HG03378 (cell line): ENCODE data around the gene BIRC3.

Experiments
- ATAC-seq: cut with Tn5 transposase; IDR thresholded peaks from one replicate; pipeline ENCODE4 v1.9.1; 2021; ENCODE audit warnings: mild to moderate bottlenecking, moderate library complexity; ENCODE audit not compliant: unreplicated experiment

The BIRC3 gene

GRCh38 chr11:102322560-102322959 is 5.3 kb downstream of the BIRC3 start:
- no peak for ATAC-seq

DNA sequence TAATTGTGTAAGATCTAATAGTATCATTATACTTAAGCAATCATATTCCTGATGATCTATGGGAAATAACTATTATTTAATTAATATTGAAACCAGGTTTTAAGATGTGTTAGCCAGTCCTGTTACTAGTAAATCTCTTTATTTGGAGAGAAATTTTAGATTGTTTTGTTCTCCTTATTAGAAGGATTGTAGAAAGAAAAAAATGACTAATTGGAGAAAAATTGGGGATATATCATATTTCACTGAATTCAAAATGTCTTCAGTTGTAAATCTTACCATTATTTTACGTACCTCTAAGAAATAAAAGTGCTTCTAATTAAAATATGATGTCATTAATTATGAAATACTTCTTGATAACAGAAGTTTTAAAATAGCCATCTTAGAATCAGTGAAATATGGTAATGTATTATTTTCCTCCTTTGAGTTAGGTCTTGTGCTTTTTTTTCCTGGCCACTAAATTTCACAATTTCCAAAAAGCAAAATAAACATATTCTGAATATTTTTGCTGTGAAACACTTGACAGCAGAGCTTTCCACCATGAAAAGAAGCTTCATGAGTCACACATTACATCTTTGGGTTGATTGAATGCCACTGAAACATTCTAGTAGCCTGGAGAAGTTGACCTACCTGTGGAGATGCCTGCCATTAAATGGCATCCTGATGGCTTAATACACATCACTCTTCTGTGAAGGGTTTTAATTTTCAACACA is 6.4 kb downstream of the BIRC3 start:
- no peak for ATAC-seq

DNA sequence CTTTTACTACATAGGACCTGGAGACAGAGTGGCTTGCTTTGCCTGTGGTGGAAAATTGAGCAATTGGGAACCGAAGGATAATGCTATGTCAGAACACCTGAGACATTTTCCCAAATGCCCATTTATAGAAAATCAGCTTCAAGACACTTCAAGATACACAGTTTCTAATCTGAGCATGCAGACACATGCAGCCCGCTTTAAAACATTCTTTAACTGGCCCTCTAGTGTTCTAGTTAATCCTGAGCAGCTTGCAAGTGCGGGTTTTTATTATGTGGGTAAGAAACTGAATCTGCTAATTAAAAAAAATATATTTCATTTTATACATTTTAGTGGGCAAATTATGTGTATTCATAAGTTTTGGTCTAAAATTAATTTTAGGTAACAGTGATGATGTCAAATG is 7.8 kb downstream of the BIRC3 start:
- ATAC-seq: no peak

DNA sequence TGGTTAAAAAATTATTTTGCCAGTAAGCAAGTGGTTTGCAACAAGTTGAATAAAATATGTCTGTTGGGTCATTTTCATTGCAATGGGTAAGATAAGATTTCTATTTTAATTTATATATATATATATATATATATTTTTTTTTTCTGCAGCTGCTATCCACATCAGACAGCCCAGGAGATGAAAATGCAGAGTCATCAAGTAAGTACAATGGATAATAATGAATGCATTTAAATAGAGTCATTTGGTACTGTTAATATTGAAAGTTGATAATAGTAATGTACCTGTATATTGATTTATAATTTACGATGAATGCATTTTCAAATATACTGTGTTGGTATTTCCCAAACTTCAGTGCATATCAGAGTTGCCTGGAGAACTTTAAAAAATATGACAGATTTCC is 11.5 kb downstream of the BIRC3 start:
- no peak for ATAC-seq

GRCh38 chr11:102330231-102330630 is 12.9 kb downstream of the BIRC3 start:
- ATAC-seq: no peak

GRCh38 chr11:102331341-102331740 is 14.1 kb downstream of the BIRC3 start:
- ATAC-seq: no peak

DNA sequence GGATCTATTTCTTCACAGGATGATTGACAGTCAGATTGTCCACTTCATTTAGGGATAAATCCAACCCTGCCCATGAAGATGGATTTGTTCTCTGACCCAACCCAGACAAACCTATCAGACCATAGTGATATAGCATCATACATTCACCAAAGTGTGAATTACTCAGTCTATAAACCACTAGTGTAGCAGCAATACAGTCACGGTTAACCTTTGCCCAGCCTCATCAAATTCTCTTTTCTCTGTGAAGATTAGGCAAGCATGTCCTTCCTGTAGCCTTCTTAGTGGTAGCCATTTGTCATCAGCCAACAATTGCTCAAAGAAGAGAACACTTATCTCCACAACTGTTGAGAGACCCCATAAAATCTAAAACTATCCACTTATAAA is 15.3 kb downstream of the BIRC3 start:
- ATAC-seq: no peak

DNA sequence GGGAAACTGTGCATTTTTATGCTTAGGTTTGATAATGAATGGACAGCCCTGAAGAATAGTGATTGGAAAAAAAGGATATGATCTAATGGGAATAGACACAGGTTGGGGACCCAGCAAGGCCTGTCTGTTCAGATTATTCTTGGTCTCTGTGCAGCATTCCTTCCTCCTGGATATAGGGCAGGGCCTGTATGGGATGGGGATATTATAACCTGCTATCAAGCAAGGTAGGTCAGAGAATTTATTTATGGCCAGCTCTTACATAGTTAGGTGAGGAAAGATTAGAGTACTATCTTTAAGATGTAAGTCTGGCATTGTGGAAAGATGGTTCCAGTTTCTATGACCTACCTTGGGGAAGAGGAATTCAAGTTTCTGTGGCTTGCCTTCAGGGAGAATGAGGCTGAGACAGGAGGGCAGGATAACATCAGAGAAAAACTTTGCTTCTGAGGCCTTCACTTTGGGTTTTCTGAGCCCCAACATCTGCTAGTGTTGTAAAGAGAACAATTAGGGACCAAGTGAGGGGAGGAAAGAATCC is 21.3 kb downstream of the BIRC3 start:
- ATAC-seq: no peak

DNA sequence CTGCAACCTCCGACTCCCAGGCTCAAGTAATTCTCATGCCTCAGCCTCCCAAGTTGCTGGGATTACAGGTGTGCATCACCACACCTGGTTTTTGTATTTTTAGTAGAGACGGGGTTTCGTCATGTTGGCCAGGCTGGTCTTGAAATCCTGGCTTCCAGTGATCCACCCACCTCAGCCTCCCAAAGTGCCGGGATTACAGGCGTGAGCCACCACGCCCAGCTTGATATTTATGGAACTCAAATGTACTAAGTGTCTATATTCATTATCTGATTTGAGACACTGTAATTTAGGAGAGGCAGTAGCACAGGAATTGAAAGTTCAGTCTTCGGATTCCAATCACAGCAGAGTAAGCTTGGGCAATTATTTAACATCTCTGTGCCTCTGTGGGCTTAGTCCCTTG is 24.0 kb downstream of the BIRC3 start:
- peak; percentile 2 for ATAC-seq

GRCh38 chr11:102341844-102342318 is 24.6 kb downstream of the BIRC3 start:
- peak; percentile 50 for ATAC-seq

- no peak for ATAC-seq
Observed at GRCh38 chr11:102343809-102344208, 26.5 kb downstream of the BIRC3 start.

GRCh38 chr11:102345904-102346303 is 28.6 kb downstream of the BIRC3 start:
- no peak for ATAC-seq

GRCh38 chr11:102346456-102346747 is 29.1 kb downstream of the BIRC3 start:
- no peak for ATAC-seq

- peak; percentile 69 for ATAC-seq
Observed at GRCh38 chr11:102346748-102347461, 29.6 kb downstream of the BIRC3 start, which contains the start of gene BIRC2. Gene BIRC2, plus strand, starts transcription at chr11:102347214. Its CDS starts 2,641 bp downstream, at chr11:102349855.

GRCh38 chr11:102347462-102348370 is 30.4 kb downstream of the BIRC3 start:
- peak; percentile 26 for ATAC-seq

- ATAC-seq: no peak
Observed at GRCh38 chr11:102357116-102357515, 39.8 kb downstream of the BIRC3 start.

DNA sequence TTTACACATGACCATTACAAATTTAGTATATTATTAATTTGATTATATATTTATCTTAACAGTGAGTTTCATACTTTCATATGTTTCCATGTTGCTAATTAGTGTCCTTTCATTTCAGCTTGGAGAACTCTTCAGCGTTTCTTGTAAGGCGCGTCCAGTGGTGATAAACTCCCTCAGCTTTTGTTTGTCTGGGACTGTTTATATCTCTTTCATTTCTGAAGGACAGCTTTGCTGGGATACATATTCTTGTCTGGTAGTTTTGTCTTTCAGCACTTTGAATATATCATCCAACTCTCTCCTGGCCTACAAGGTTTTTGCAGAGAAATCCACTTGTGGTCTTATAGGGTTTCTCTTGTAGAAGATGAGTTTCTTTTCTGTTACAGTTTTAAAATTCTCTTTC is 42.1 kb downstream of the BIRC3 start:
- no peak for ATAC-seq

DNA sequence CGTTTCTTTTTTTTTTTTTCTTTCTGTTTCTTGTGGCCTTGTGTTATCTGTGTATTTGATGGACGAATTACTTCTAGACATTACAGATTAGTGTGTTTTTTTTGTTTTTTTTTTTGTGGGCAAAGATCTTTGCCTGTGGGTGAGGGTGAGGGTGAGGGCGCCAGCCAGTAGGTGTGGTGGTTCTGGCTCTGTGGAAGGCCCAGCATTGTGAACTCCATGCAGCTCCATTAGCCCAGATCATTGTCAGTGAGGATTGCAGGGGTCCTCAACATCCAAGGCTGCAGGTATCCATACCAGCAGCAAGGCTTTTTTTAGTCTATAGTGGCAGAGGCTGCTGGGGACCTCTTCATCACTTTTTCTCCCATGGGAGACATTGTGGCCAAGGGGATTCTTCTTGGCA is 43.4 kb downstream of the BIRC3 start:
- no peak for ATAC-seq

DNA sequence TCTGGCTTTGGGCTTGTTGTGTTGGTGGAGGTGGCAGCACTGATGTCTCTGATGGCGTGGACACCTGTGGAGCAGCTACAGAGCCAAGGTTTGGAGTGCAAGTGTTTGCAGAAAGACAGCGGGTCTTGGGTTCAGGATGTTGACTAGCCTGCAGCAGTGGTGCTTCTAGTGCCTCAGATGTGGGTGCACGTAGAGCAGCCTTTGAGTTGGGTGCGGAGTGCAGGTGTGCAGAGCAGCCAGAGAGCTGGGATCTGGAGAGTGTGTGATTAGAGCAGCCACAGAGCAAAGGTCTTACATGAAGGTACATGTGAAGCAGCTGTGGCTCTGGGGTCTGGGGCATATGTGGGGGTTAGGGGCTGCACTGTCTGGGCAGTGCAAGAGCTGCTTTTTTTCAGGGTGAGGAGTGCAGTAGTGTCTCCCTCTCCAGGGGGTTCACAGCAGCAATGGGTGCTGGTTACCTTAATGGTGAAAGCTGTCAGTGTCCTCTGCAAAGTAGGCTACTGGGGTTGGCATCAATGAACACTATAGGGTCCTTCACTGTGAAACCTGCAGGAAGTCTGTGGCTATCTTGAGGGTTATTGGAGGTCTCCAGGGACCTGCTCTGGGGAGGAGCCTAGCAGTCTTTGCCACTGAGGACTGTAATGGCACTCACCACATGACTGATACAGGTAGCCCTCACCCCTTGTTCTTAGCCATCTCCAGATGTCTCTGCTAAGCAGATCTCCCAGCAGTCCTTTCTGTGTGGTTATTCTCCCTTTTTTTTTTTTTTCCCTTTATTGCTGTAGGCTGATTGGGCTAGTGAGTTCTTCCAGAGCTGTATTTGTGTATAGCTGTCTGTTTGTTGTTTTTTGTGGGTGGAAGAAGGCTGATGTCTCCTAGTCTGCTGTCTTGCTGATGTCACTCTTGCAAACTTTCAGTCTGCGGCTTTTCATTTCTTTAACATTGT is 44.1 kb downstream of the BIRC3 start:
- peak; percentile 97 for ATAC-seq

- no peak for ATAC-seq
Observed at GRCh38 chr11:102364991-102365390, 47.7 kb downstream of the BIRC3 start.
